ENCODE data around the gene CCS.

DNA sequence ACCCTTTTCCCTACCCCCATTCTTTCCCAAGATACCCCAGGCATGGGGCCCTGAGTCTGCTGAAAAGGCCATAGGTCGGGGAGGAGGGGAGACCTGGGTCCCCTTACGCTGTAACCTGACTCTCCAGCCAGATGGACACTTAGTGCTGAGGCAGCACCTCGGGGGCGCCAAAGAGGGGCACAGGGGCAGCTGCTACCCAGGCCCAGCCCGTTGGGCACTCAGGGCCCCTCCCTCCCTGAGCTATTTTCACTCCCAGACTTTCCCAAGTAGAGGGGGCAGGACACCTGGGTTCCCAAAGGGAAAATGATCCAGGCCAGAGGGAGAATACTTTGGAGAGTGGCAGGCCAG, 45.3 kb upstream of the CCS start:
- TF ChIP-seq NFIC (IDR thresholded peaks at IDR 0.05) = no peak
- TF ChIP-seq FOXM1 (IDR thresholded peaks at IDR 0.05; ENCODE audit: borderline replicate concordance, low read depth) = no peak
- TF ChIP-seq, protein P1, sequence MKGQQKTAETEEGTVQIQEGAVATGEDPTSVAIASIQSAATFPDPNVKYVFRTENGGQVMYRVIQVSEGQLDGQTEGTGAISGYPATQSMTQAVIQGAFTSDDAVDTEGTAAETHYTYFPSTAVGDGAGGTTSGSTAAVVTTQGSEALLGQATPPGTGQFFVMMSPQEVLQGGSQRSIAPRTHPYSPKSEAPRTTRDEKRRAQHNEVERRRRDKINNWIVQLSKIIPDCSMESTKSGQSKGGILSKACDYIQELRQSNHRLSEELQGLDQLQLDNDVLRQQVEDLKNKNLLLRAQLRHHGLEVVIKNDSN (IDR thresholded peaks at IDR 0.05) = no peak
- no peak for TF ChIP-seq RAD21 (IDR thresholded peaks at IDR 0.05; ENCODE audit: low read depth)
- TF ChIP-seq TCF12 (IDR thresholded peaks at IDR 0.05; ENCODE audit: low read depth) = no peak
- TF ChIP-seq, protein P2, sequence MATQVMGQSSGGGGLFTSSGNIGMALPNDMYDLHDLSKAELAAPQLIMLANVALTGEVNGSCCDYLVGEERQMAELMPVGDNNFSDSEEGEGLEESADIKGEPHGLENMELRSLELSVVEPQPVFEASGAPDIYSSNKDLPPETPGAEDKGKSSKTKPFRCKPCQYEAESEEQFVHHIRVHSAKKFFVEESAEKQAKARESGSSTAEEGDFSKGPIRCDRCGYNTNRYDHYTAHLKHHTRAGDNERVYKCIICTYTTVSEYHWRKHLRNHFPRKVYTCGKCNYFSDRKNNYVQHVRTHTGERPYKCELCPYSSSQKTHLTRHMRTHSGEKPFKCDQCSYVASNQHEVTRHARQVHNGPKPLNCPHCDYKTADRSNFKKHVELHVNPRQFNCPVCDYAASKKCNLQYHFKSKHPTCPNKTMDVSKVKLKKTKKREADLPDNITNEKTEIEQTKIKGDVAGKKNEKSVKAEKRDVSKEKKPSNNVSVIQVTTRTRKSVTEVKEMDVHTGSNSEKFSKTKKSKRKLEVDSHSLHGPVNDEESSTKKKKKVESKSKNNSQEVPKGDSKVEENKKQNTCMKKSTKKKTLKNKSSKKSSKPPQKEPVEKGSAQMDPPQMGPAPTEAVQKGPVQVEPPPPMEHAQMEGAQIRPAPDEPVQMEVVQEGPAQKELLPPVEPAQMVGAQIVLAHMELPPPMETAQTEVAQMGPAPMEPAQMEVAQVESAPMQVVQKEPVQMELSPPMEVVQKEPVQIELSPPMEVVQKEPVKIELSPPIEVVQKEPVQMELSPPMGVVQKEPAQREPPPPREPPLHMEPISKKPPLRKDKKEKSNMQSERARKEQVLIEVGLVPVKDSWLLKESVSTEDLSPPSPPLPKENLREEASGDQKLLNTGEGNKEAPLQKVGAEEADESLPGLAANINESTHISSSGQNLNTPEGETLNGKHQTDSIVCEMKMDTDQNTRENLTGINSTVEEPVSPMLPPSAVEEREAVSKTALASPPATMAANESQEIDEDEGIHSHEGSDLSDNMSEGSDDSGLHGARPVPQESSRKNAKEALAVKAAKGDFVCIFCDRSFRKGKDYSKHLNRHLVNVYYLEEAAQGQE (IDR thresholded peaks at IDR 0.05; ENCODE audit: low read depth) = no peak
